HepG2 (cell line): ENCODE data around the gene ZFP42. TPM values are rescaled to one million over a fixed set of nuclear protein-coding genes. Genes with fewer than 3 reads are reported as not detected.

Source experiments
- ATAC-seq: fragments of 200-7000 bp; cut with Tn5 transposase; 3 replicates; pipeline ENCODE4 v1.9.1; 2020; ENCODE audit warnings: mild to moderate bottlenecking, moderate library complexity
- BruUV-seq: library from RNA; stranded (reverse); fragments of 400-500 nt; replicated peaks from 2 replicates; lab custom pipeline; 2021; lab: Mats Ljungman, UMichigan
- CTCF ChIA-PET: fragments of 300-600 bp; formaldehyde crosslinking; extraction: SDS; loops from one replicate; lab custom pipeline; 2021; ENCODE audit warnings: low total read pairs, inconsistent platforms, low intra/inter-chr PET ratio; lab: Yijun Ruan, JAX
- POLR2A ChIA-PET: fragments of 350-600 bp; sonication (Branson Sonifier 250); formaldehyde crosslinking; loops from one replicate; lab custom pipeline; 2020; ENCODE audit warnings: antibody characterized with exemption, inconsistent platforms; lab: Yijun Ruan, JAX
- DNase-seq: peaks from one replicate; pipeline ENCODE4 v3.0.0-alpha.2; 2015; ENCODE audit warnings: low spot score
- FAIRE-seq: peaks from 3 replicates; lab custom pipeline; 2011; peaks lifted over from hg19 to GRCh38; lab: Jason Lieb, UNC
- H2AFZ ChIP-seq: one replicate; pipeline ENCODE4 v1.6.1; 2011; ENCODE audit warnings: low read length, inconsistent platforms
- H3K27ac ChIP-seq: fragments of 300-600 bp; 3 replicates; pipeline ENCODE4 v1.8.0; 2011; ENCODE audit warnings: mixed run types, mild to moderate bottlenecking, mixed read lengths, low read length, inconsistent platforms; ENCODE audit not compliant: insufficient read depth; ENCODE audit errors: extremely low read length
- H3K27me3 ChIP-seq, 2 experiments: fragments of 200-600 bp in 1 of 2; 2 replicates in 1 of 2; 3 replicates in 1 of 2; pipeline versions ENCODE4 v1.6.0 to v1.8.0; 2011; ENCODE audit warnings: low read length in 2 of 2, mild to moderate bottlenecking in 2 of 2, moderate library complexity in 2 of 2, inconsistent platforms in 1 of 2; ENCODE audit not compliant: insufficient read depth in 2 of 2, control insufficient read depth in 1 of 2
- H3K36me3 ChIP-seq, 2 experiments: fragments of 200-600 bp in 1 of 2; replicated peaks in 1 of 2; 2 replicates in 1 of 2; 3 replicates in 1 of 2; pipeline versions ENCODE4 v1.5.1 to v1.8.0; 2011; ENCODE audit warnings: low read length in 2 of 2, inconsistent platforms in 1 of 2; ENCODE audit not compliant: insufficient read depth in 2 of 2, control insufficient read depth in 1 of 2
- H3K4me1 ChIP-seq: 2 replicates; pipeline ENCODE4 v1.5.1; 2012; ENCODE audit warnings: low read length, inconsistent platforms; ENCODE audit not compliant: insufficient read depth
- H3K4me2 ChIP-seq: 2 replicates; pipeline ENCODE4 v1.6.0; 2011; ENCODE audit warnings: low read depth, low read length, inconsistent platforms
- H3K4me3 ChIP-seq, 3 experiments: fragments of 200-600 bp in 1 of 3; sonication (generic), shearing (Covaris generic) in 1 of 3; replicated peaks in 1 of 3; 2 replicates each; pipeline ENCODE4 v1.5.1; 2011 to 2016; ENCODE audit warnings: low read length in 3 of 3, inconsistent platforms in 2 of 3, low read depth in 2 of 3, mild to moderate bottlenecking in 2 of 3, control low read depth in 1 of 3, mixed read lengths in 1 of 3; ENCODE audit not compliant: insufficient read depth in 1 of 3
- H3K79me2 ChIP-seq: one replicate; pipeline ENCODE4 v1.6.1; 2011; ENCODE audit warnings: low read length, inconsistent platforms; ENCODE audit not compliant: insufficient read depth
- H3K9ac ChIP-seq: 2 replicates; pipeline ENCODE4 v1.6.0; 2011; ENCODE audit warnings: mild to moderate bottlenecking, low read depth, low read length, inconsistent platforms; ENCODE audit not compliant: insufficient read depth
- H3K9me3 ChIP-seq: 2 replicates; pipeline ENCODE4 v1.5.1; 2012; ENCODE audit warnings: mild to moderate bottlenecking, low read length
- H4K20me1 ChIP-seq: 2 replicates; pipeline ENCODE4 v1.6.0; 2011; ENCODE audit warnings: inconsistent platforms, mild to moderate bottlenecking, low read length, moderate library complexity; ENCODE audit not compliant: insufficient read depth
- AKNA ChIP-seq: sonication (generic); formaldehyde crosslinking; IDR thresholded peaks from 2 replicates; pipeline ENCODE4 v1.4.0; 2020; ENCODE audit warnings: missing genetic modification reagents, borderline replicate concordance
- ARNTL ChIP-seq: sonication (generic); formaldehyde crosslinking; IDR thresholded peaks from 2 replicates; pipeline ENCODE4 v1.4.0; 2020; ENCODE audit warnings: mild to moderate bottlenecking, missing genetic modification reagents
- DNMT1 ChIP-seq: sonication (generic); formaldehyde crosslinking; IDR thresholded peaks from 2 replicates; pipeline ENCODE4 v1.5.1; 2020; ENCODE audit warnings: mild to moderate bottlenecking, missing genetic modification reagents
- GABPB1 ChIP-seq: IDR thresholded peaks from 2 replicates; pipeline ENCODE4 v1.6.1; 2016; ENCODE audit warnings: mild to moderate bottlenecking, missing genetic modification reagents, moderate library complexity, missing compliant biosample characterization
- HOXA3 ChIP-seq: sonication (generic); formaldehyde crosslinking; IDR thresholded peaks from 2 replicates; pipeline ENCODE4 v1.5.0; 2020; ENCODE audit warnings: missing genetic modification reagents
- NFE2L1 ChIP-seq: sonication (generic); formaldehyde crosslinking; IDR thresholded peaks from 2 replicates; pipeline ENCODE4 v1.4.0; 2020; ENCODE audit warnings: missing genetic modification reagents, mild to moderate bottlenecking, borderline replicate concordance
- SP2 ChIP-seq: sonication (generic); formaldehyde crosslinking; IDR thresholded peaks from 2 replicates; pipeline ENCODE4 v1.5.1; 2020; ENCODE audit warnings: mild to moderate bottlenecking, missing genetic modification reagents
- SP4 ChIP-seq: sonication (generic); formaldehyde crosslinking; IDR thresholded peaks from 2 replicates; pipeline ENCODE4 v1.8.1; 2023; ENCODE audit warnings: mild to moderate bottlenecking, missing genetic modification reagents
- ZNF724P ChIP-seq: sonication (generic); formaldehyde crosslinking; IDR thresholded peaks from 2 replicates; pipeline ENCODE4 v1.8.0; 2022; ENCODE audit warnings: missing genetic modification reagents, borderline replicate concordance
- ZNF878 ChIP-seq: sonication (generic); formaldehyde crosslinking; IDR thresholded peaks from 2 replicates; pipeline ENCODE4 v1.8.1; 2023; ENCODE audit warnings: mild to moderate bottlenecking, missing genetic modification reagents, moderate library complexity
- WGBS: methylation state at CpG from one replicate; pipeline ENCODE4 v1.1.6; 2017; ENCODE audit warnings: low lambda C conversion rate; 5-methylcytosine and 5-hydroxymethylcytosine counted together
- in situ Hi-C: cut with HindIII; loops from 2 replicates; pipeline ENCODE4 v1.10.0; 2017; ENCODE audit warnings: low pct_unique_long_range_greater_than_20kb; ENCODE audit not compliant: extremely low pct_ligation_motif_present
- intact Hi-C: fragments of 100-400 bp; cut with micrococcal nuclease; formaldehyde crosslinking; loops from one replicate; pipeline ENCODE4 v1.10.0; 2022; ENCODE audit not compliant: unreplicated experiment
- polyA plus RNA-seq, 8 experiments: library from polyadenylated mRNA; depleted of rRNA in 3 of 8; stranded (reverse) in 7 of 8; unstranded in 1 of 8; fragments of >200 nt; fragmentation: Illumina TruSeq in 4 of 8; extraction: Trizol in 4 of 8; gene quantifications; 2 replicates each; pipeline versions ENCODE4 v1.2.1 to v1.2.3, GENCODE V29; 2011 to 2016; ENCODE audit warnings: low read depth in 4 of 8, missing spikeins in 1 of 8, mixed read lengths in 1 of 8; ENCODE audit not compliant: insufficient read depth in 1 of 8
- total RNA-seq, 5 experiments: library from RNA; depleted of rRNA; stranded (reverse); fragments of >200 nt; fragmentation: Illumina TruSeq; extraction: Trizol; gene quantifications; 2 replicates each; pipeline ENCODE4 v1.2.3, GENCODE V29; 2016; ENCODE audit warnings: low read depth in 1 of 5
- TF ChIP-seq, protein P1 (sequence below): sonication (generic); formaldehyde crosslinking; IDR thresholded peaks from 2 replicates; pipeline ENCODE4 v1.5.1; 2020; ENCODE audit warnings: mild to moderate bottlenecking, moderate library complexity, missing genetic modification reagents

The ZFP42 gene
- total and polyA plus RNA-seq, 2 of the 13 experiments (the other 11 are each of a cell fraction or from before 2014, with no cell fraction given), result not detected

- no TSS peak for BruUV-seq
- Histone ChIP-seq H3K4me1 (no peaks in the 10 kb centered on the region), H3K36me3 (no peaks in the 10 kb centered on the region), H3K79me2 (no peaks in the 10 kb centered on the region), H3K9me3 (no peaks in the 10 kb centered on the region), H3K27me3 (peaks cover 0 to 15% of the 10 kb centered on the region in 2 experiments; a peak in 1 of 5 replicates), H3K4me2 (no peak overlapping the region), H3K9ac (no peak overlapping the region), H4K20me1 (no peaks in the 10 kb centered on the region), H2AFZ (no peak overlapping the region), H3K27ac (no peak overlapping the region), H3K4me3 (no peak overlapping the region)
- no peak for DNase-seq
- FAIRE-seq, result no peak
- ChIA-PET POLR2A (no interaction called here), CTCF (no interaction called here)
- in situ Hi-C loops, result no loop called here
- ATAC-seq, result no peak
- 96% methylated on average over 12 of the region's 13 CpGs for WGBS
- no peak for TF ChIP-seq ARNTL (CRISPR knock-in tag)
- 0 out of 2 replicates have a peak, but pooled peaks have one; percentile 51 for TF ChIP-seq DNMT1 (CRISPR knock-in tag)
- TF ChIP-seq SP2 (CRISPR knock-in tag), result no peak
- no peak for TF ChIP-seq SP4 (CRISPR knock-in tag)
- TF ChIP-seq GABPB1 (CRISPR knock-in tag), result no peak
- intact Hi-C loops, result no loop called here
These were observed 33.5 kb downstream of the ZFP42 start for GRCh38 chr4:188029114-188029513.

DNA sequence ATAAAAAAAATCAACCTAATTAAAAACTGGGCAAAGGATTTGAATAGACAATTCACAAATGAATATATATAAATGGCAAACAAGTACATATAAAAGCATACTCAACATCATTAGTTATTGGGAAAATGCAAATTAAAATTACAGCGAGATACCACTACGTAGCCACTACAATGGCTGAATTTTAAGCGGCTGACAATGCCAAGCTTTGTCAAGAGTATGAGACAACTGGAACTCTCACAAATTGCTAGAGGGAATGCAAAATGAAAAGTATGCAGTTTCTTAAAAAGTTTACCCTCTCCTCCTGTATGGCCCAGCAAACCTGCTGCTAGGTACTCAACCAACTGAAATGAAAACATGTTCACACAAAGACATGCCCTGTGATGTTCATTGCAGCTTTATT, 34.8 kb downstream of the ZFP42 start:
- ChIA-PET POLR2A (no interaction called here), CTCF (no interaction called here)
- H3K27me3 ChIP-seq, result peaks cover 0 to 15% of the 10 kb centered on the region in 2 experiments; a peak in 1 of 5 replicates
- WGBS, result 11% methylated on average over 3 of the region's 3 CpGs
- no peaks in the 10 kb centered on the region for H3K36me3 ChIP-seq
- no peak overlapping the region for H2AFZ ChIP-seq
- H3K9me3 ChIP-seq, result no peaks in the 10 kb centered on the region
- FAIRE-seq, result no peak
- no peak overlapping the region for H3K27ac ChIP-seq
- no peaks in the 10 kb centered on the region for H4K20me1 ChIP-seq
- no peak overlapping the region for H3K9ac ChIP-seq
- H3K4me3 ChIP-seq, result no peak overlapping the region
- H3K4me2 ChIP-seq, result no peak overlapping the region
- DNase-seq, result no peak
- H3K79me2 ChIP-seq, result no peaks in the 10 kb centered on the region
- H3K4me1 ChIP-seq, result no peaks in the 10 kb centered on the region
- in situ Hi-C loops, result no loop called here
- intact Hi-C loops, result no loop called here
- ATAC-seq, result no peak
- no TSS peak for BruUV-seq
- no peak for TF ChIP-seq ZNF878 (CRISPR knock-in tag)
- TF ChIP-seq ZNF724P (CRISPR knock-in tag), result no peak
- TF ChIP-seq AKNA (CRISPR knock-in tag), result no peak
- TF ChIP-seq, protein P1, sequence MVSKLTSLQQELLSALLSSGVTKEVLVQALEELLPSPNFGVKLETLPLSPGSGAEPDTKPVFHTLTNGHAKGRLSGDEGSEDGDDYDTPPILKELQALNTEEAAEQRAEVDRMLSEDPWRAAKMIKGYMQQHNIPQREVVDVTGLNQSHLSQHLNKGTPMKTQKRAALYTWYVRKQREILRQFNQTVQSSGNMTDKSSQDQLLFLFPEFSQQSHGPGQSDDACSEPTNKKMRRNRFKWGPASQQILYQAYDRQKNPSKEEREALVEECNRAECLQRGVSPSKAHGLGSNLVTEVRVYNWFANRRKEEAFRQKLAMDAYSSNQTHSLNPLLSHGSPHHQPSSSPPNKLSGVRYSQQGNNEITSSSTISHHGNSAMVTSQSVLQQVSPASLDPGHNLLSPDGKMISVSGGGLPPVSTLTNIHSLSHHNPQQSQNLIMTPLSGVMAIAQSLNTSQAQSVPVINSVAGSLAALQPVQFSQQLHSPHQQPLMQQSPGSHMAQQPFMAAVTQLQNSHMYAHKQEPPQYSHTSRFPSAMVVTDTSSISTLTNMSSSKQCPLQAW (CRISPR knock-in tag), result no peak
- no peak for TF ChIP-seq HOXA3 (CRISPR knock-in tag)
- TF ChIP-seq NFE2L1, result no peak
